GM20431 (cell line): Measurements from ENCODE around the gene TOP2A.
"Not testable (repeated sequence)": the region's sequence is repeated elsewhere in the genome, so short reads cannot be mapped to it uniquely, and the experiment has no call there.

ENCODE experiments used
- in situ Hi-C: fragments of 300-500 bp; cut with MseI, MboI; formaldehyde crosslinking; loops from one replicate; pipeline ENCODE4 v1.15.0; 2020; ENCODE audit warnings: low sequenced_read_pairs; ENCODE audit not compliant: unreplicated experiment

TOP2A gene

DNA sequence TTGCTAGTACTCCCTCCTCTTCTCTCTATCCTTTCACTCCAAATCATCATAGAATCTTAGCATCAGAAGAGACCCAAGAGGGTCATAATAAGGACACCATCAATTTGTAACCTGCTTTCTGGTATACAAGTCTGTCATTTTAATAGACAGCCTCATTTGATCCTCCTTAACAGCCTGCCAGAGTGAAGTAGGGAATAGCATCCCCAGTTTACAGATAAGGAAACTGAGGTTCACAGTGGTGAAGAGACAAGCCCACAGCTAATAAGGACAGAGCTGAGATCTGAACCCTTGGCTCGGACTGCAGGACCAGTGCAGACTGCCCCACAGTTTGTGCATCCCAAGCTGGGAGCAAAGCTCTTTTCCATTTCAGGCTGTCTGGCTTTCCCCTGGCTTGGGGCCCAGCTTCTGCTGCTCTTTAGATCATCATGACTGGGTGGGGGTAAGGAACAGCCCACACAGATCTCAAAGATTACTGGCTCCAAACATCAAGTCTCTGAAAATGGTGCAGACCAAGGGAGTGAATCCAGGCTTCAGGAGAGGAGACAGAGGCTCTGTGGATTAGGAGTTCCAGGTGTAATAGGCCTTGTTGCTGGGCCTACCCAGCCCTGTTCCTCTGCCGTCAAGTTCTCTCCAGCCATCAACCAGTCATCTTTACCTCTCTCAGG lies 15.3 kb upstream of the TOP2A start:
- in situ Hi-C loops = loop anchor here (10.0 kb wide), 1 partner anchor 112 kb away; no protein-coding TSS in a partner anchor

DNA sequence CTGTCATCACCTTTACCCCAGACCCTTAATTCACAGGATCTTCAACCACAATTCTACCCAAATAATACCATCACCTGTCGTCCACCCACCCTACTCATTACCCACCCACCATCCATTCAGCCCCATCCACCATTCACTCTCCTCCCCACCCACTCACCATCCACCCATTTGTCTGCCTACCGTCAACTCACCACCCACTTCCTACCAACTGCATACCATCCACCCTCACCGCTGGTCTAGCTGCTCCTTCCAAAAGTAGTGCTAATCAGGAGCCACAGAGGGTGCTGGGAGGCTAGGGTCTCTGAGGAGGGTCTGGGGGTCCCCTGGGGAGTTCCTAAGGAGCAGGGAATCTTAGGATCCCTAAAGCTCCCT lies 13.5 kb upstream of the TOP2A start:
- in situ Hi-C loops = loop anchor here (10.0 kb wide), 1 partner anchor 114 kb away; no protein-coding TSS in a partner anchor

DNA sequence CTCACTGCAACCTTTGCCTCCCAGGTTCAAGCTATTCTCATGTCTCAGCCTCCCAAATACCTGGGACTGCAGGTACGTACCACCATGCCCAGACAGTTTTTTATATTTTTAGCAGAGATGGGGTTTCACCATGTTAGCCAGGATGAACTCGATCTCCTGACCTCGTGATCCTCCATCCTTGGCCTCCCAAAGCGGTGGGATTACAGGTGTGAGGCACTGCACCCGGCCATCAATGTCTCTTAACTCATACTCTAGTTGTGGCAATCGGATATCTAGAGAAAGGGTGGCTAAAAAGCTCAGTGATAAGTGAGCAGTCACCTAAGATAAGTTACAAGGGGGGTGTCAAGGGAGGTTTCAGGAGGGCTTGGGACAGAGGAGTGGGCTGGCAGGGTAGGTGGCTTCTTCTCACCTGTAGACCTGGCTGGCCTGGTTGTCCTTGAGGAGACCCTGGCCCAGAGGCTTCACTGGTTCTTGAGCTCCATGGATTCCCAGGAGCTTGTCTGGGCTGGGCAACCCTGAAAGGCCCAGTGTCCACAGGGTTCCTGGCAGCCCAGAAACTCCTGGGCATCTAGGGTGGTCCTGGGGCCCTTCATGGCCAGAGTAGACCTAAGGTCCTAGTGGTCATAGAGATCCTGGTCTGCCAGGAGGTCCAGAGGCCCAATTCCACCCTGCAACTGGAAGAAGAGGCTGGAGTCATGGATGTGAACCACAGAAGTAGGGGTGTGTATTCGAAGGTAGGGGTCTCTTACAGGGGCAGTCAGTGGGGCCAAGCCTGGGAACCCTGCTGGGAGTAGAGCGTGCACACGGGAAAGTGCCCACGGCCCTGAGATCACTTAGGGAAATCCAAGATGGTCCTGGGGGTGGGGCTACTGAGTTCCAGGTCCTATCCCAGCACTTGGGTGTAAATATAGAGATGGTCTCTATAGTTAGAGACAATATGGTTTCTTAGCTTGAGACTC lies 12.9 kb upstream of the TOP2A start:
- in situ Hi-C loops = loop anchor here (10.0 kb wide), 1 partner anchor 114 kb away; no protein-coding TSS in a partner anchor

DNA sequence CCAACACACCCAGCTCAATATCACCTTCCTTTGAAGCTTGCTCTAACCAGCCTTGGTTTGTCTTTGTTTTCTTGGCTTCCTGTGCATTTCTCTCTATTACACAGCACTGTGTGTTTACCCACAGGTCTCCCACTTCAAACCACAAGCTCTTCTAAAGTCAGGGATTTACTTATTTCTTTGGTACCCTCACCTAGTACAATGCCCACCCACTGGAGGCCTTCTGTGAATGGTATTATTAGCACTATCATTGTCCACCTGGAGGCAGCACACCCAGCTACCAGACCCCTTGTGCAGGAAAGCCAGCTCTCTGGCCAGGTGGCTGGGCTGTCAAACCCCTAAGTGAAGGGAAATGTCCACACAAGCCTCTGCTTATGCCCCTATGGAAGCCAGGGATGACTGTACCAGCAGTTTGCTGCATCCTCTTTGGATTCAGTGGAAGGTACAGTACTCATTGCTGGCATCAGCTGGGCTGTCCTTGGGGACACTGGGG lies 9.4 kb upstream of the TOP2A start:
- in situ Hi-C loops = no loop called here

DNA sequence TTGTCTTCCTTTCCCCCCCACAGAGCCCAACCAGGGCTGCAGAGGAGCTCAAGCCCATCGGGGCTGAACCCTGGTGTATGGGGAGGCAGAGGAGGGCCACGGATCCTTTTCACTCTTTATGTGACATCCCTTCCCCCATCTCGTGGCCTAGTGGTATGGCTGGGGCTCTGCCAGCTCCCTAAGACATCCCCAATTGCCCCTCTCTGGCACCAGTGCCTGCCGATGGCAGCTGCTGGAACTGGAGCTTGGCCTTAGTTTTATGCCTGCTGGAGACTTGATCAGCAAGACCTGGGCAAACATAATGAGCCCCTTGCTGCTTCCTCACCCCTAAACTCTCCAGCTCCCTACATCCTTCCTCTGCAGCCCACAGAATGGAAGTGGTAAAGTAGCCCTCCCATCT lies 8.0 kb upstream of the TOP2A start:
- in situ Hi-C loops = no loop called here

DNA sequence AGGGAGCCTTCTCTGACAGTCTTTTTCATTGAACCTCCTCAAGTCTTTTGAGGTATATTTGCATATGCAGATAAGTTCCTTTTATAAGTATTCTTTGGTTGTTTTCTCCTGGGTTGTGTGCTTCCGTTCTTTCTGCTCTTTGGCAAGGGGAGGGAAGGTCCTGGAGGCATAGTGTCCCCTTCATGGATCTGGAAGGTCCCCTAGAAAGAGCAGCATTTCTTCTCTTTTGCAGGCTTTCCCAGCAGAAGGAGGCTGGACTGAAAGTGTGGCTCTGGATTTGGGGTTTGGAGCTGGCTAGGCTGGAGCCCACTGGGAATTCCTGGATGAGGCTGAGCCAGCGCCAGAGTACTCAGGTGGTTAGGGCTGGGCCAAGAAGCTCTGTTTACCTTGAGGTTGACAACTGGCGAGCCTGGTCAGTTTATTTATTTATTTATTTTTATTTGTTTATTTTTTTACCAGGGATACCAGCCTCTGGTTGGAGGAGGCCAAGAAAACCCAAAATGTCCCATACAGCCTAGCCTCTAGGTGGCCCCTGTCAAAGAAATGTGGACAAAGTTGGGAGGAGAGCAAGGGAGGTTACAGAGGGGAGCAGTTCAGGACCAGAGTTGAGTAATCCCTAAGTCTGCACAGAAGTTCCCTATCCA lies 5.4 kb upstream of the TOP2A start:
- in situ Hi-C loops = no loop called here

DNA sequence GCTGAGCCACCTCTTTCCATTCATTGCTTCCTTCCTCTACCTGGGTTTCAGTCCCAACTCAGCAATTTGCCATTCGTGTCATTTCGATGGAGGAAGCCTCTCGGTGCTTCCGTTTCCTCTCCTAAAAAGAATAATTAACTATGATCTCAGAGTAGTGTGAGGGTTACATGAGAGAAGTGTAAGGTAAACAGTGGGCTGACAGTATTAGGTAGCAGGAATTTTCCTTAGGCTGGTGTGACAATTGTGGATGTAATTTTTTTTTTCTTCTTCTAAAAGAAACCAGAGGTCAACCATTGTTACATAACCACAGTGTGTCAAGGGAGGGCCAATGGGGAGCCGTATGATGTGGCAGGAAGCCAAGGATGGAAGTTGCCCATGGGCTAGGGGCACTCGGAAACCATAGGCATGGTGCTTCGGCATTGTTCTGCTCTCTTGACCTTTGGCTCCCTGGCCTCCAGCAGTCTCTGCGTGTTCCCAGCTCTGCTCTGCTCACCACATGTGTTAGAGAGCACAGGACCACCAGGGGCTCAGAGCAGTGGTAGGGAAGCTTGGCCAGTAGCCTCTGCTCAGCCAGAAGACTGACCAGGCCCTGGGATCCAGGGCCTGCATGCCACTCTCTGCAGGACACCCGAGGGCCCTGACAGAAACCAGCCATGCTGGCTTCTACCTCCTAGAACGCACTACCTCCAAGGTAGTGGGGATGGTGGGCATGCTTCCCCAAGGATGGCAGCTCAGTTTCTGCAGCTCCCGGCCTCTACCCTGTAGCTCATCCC lies 2.0 kb upstream of the TOP2A start:
- in situ Hi-C loops = no loop called here

DNA sequence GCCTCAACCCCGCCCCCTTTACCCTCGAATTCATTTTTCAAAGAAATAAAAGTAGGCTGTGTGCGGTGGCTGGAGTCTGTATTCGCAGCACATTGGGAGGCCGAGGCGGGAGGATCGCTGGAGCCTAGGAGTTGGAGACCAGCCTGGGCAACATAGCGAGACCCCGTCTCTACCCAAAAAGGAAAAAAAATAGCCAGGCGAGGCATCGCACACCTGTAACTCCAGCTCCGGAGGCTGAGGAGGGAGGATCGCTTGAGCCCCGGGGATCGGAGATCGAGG lies 671 bp upstream of the TOP2A start:
- in situ Hi-C loops = no loop called here

DNA sequence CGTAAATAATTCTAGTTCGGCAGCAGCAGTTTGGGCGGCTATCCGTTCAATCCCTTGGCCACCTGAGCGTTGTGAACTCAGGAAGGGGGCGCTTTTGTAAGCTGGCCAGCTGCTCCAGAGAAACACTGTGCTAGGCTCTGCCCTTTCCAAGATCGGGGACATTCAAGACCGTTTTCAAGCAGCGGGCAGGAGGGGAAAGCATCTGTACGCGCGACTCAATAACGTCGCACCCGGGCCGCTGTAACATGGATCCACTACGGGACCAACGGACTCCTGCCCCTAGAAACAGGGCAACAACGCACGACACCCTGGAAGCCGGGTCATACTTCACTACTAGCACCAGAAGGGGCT lies 463 bp downstream of the TOP2A start:
- in situ Hi-C loops = no loop called here

DNA sequence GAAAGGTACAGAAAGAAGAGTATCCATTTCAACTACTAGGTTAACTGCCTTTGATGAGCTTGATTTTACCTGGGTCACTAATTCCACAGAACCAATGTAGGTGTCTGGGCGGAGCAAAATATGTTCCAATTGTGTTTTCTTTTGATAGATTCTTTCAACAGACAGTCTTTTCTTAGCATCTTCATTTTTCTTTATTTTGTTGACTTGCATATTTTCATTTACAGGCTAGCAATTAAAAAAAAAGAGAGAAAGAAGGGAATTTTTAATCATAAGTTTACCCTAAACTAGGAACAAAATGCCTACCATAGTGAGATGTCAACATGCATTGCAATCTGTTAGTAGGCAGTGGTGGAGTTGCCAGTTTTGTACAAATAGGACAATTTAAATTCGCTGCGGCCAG lies 1.0 kb downstream of the TOP2A start:
- in situ Hi-C loops = no loop called here

DNA sequence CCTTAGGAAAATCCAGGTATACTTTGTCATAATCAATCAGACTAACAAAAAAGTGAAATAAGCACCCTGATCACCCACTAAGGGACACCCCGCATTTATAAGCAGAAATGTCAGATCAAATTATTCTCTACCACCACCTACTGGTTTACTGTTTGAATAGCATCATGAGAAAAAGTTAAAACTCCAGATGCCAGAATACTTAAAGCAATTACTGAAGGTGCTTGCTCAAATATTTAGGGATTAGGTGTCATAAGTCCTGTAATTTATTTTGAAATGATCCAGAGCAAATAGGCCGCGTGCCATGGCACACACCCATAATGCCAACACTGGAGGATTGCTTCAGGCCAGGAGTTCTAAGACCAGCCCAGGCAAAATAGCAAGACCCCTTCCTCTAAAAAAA lies 2.3 kb downstream of the TOP2A start:
- in situ Hi-C loops = no loop called here

DNA sequence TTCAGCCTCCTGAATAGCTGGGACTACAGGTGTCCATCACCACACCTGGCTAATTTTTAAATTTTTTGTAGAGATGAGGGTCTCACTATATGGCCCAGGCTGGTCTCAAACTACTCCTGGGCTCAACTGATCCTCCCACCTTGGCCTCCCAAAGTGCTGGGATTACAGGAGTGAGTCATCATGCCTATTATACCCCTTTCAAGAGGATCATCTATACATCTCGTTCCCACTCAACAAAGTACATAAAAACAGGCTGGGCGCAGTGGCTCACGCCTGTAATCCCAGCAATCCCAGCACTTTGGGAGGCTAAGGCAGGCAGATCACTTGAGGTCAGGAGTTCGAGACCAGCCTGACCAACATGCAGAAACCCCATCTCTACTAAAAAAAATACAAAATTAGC lies 3.4 kb downstream of the TOP2A start:
- in situ Hi-C loops = not testable (repeated sequence)

DNA sequence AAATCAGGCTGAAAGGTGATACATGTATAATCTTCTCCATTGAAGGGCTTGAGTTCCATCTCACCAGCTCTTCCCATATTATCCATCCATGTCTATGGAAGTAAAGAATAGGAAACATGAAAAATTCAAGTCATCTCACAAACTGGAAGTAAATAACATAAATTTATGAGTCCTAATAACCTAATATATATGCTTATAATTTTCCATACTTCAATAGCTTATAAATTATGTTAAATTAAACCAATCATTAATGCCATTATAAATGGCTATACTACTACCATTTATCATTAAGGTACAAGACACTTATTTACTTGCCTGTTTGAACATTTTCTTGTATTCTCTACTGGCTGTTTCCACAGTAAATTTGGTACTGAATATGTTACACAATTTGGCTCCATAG lies 4.8 kb downstream of the TOP2A start:
- in situ Hi-C loops = no loop called here

DNA sequence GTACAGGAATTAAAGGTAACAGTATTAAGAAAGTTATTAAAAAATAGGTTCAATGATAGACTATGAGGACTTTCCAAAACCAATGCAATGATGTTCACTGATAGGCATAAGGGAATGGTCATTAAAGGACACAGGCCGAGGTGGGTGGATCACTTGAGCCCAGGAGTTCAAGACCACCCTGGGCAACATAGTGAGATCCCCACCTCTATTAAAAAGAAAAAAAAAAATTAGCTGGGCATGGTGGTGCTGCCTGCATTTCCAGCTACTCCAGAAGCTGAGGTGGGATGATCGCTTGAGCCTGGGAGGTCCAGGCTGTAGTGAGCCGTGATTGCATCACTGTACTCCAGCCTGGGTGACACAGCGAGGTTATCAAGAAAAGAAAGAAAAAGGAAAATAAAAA lies 5.9 kb downstream of the TOP2A start:
- in situ Hi-C loops = no loop called here

DNA sequence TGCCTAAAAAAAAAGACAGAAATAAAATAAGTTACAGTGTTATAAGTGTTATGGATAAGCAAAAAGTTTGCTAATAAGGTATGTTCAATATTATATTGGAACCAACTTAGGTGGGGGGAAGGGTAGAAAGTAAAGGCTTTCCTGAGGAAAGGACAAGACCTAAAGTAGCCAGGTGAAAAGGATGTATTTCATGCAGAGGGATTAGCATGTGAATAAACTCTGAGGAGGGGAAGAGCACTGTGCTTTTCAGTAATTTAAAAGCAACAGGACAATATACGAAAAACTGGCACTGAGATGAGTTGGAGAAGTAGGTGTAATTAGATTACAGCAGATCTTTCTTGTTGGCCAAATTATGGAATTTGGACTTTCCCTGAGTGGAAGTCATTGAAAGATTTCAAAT lies 7.6 kb downstream of the TOP2A start:
- in situ Hi-C loops = no loop called here

DNA sequence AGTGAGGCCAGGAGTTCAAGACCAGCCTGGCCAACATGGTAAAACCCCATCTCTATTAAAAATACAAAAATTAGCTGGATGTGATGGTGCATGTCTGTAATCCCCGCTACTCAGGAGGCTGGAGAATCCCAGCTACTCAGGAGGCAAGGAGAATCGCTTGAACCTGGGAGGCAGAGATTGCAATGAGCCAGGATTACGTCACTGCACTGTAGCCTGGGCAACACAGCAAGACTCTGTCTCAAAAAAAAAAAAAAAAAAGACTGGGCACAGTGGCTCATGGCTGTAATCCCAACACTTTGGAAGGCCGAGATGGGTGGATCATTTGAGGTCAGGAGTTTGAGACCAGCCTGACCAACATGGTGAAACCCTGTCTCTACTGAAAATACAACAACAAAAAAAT lies 8.2 kb downstream of the TOP2A start:
- in situ Hi-C loops = not testable (repeated sequence)

DNA sequence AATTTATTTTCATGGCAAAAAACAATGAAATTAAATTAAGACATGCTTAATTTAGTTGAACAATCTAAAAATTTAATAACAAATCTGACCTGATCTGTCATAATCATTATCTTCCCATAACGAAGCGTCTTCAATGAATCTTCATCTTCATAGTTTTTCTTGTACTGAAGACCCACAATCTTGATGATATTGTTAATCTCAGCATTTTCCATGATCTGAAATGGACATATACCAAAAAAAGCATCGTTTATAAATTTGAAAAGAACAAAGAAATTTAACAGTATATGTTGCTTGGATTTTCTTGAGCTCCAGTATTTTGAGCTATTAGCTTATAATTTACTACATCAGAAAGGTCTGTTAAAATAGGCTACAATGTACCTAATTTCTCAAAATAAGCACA lies 10.2 kb downstream of the TOP2A start:
- in situ Hi-C loops = no loop called here

DNA sequence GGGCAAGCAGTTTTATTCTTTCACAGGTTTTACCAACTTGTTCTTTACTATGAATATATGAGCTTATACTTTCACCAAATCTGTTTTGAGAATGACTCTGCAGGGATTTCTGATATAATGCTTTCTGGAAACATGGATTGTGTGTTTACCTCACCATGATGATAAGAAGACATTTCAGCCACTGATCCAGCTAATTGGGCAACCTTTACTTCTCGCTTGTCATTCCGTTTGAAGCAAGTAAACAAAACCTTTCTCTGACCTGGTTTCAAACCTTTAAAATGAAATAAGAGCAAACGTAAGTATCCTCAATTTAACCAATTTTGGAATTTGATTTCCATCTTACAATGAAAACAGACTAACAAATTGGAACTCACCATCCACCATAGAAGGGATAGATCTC lies 13.7 kb downstream of the TOP2A start:
- in situ Hi-C loops = no loop called here

DNA sequence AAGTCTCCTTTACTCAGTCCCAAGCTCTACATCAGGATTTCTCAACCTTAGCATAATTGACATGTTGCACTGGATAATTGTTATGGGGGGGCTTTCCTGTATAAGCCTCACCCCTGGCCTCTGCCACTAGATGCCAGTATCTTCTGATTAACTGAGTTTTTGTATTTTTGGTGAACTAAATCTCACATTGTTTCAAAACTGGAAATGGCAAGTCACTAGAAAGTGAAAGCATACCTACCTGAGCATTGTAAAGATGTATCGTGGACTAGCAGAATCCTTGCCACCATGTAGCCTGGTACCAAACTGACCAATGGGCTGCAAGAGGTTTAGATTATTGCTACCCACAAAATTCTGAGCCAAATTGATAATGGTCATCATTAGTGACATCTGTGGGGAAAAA lies 15.0 kb downstream of the TOP2A start:
- in situ Hi-C loops = no loop called here

DNA sequence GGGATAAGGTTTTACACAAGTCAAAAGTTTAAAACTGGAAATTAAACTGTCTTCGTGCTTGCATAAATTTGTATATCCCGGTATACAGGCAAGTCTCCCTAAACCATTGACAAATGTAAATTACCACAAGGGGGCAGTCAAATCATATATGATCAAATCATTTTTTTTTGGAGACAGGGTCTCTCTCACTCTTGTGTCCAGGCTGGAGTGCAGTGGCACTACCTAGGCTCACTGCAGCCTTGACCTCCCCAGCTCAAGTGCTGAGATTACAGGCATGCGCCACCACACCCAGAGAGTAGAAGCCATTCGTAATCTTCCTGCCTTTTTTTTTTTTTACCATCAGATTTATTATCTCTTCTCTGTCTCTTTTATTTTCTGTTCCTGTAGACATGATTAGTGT lies 18.5 kb downstream of the TOP2A start:
- in situ Hi-C loops = no loop called here
